Kidney (tissue), 22 donors: Measurements from ENCODE around the gene CCDC63. TPM values are rescaled to one million over a fixed set of nuclear protein-coding genes. Genes with fewer than 3 reads are reported as not detected.
A peak's percentile ranks its signal among the peaks of the same experiment; 100 is the strongest.

ENCODE experiments used
- DNase-seq, 5 donors: peaks; one replicate each; pipeline ENCODE4 v3.0.0-alpha.2; 2013 to 2020
- FAIRE-seq: peaks from 2 replicates; lab custom pipeline; 2012; peaks lifted over from hg19 to GRCh38; lab: Jason Lieb, UNC
- H3K27ac ChIP-seq, 2 donors: one replicate each; pipeline ENCODE4 v1.7.0; 2013; ENCODE audit warnings: low read depth in 2 of 2, low read length in 2 of 2, inconsistent platforms in 1 of 2
- H3K27me3 ChIP-seq: one replicate; pipeline ENCODE4 v1.7.1; 2013; ENCODE audit warnings: low read length, inconsistent platforms; ENCODE audit not compliant: control insufficient read depth, insufficient read depth
- H3K36me3 ChIP-seq, 3 donors: one replicate each; pipeline versions ENCODE4 v1.7.0 to v1.7.1; 2013; ENCODE audit warnings: low read length in 3 of 3, control low read depth in 1 of 3, inconsistent platforms in 1 of 3; ENCODE audit not compliant: insufficient read depth in 3 of 3, control insufficient read depth in 2 of 3
- H3K4me1 ChIP-seq, 3 donors: one replicate each; pipeline versions ENCODE4 v1.7.0 to v1.7.1; 2013; ENCODE audit warnings: low read length in 3 of 3, inconsistent platforms in 1 of 3, low read depth in 1 of 3; ENCODE audit not compliant: control insufficient read depth in 2 of 3, insufficient read depth in 2 of 3
- H3K4me3 ChIP-seq, 3 donors: one replicate each; pipeline versions ENCODE4 v1.7.0 to v1.8.1; 2013; ENCODE audit warnings: low read length in 3 of 3, control low read depth in 1 of 3, inconsistent platforms in 1 of 3
- H3K9ac ChIP-seq, 3 donors: one replicate each; pipeline versions ENCODE4 v1.7.0 to v1.7.1; 2013; ENCODE audit warnings: low read length in 3 of 3, control low read depth in 1 of 3, inconsistent platforms in 1 of 3
- H3K9me3 ChIP-seq, 3 donors: one replicate each; pipeline versions ENCODE4 v1.7.0 to v1.7.1; 2013; ENCODE audit warnings: low read length in 3 of 3, control low read depth in 1 of 3, inconsistent platforms in 1 of 3; ENCODE audit not compliant: control insufficient read depth in 2 of 3, insufficient read depth in 1 of 3
- CTCF ChIP-seq: IDR thresholded peaks from 3 replicates; pipeline ENCODE4 v1.5.1; 2012; ENCODE audit warnings: mild to moderate bottlenecking, moderate library complexity, borderline replicate concordance; ENCODE audit not compliant: insufficient read depth; ENCODE audit errors: extremely low read depth
- intact Hi-C: fragments of 100-400 bp; cut with DNase I; formaldehyde crosslinking; loops from one replicate; pipeline ENCODE4 v1.11.1; 2022
- long read RNA-seq, 10 donors: library from polyadenylated mRNA in 1 of 10; unstranded in 1 of 10; transcript quantifications; one replicate each; pipeline ENCODE4 v2.0.0 and lab custom pipeline, GENCODE V29; 2021 to 2026
- polyA plus RNA-seq: library from polyadenylated mRNA; stranded (reverse); fragments of 350-450 nt; fragmentation: Illumina TruSeq; extraction: RNeasy Lipid Tissue Mini Kit (QIAGEN cat#74804); gene quantifications from one replicate; pipeline ENCODE4 v1.2.3, GENCODE V29; 2014; ENCODE audit warnings: low read depth, low replicate concordance; ENCODE audit not compliant: insufficient read depth
- total RNA-seq: library from RNA; stranded (reverse); fragmentation: NEBNext Ultra II Directional; extraction: Animal tissue kit (Norgen Biotek cat#: 25700); gene quantifications from one replicate; pipeline ENCODE4 v1.2.1, GENCODE V29; 2021
- donor health status: control.
- donor health status: control.
- donor health status: control.
- donor health status: control.
- donor health status: control.
- donor health status: DM: yes; HTN: yes; CAD: no.
- donor health status: Normal renal cell carcinoma (clear cell type).

CCDC63 gene
- total RNA-seq (not detected), polyA plus RNA-seq (not detected)
- long read RNA-seq, donor 1, result 0 reads
- long read RNA-seq, donor 2, result 0 reads
- long read RNA-seq, donor 3, result 0 reads
- long read RNA-seq, donor 4, result 0 reads
- long read RNA-seq, donor 5, result 0 reads
- long read RNA-seq, donor 6, result 0 reads
- long read RNA-seq, donor 7, result 0 reads
- long read RNA-seq, donor 8, result 0 reads
- long read RNA-seq, donor 9, result 0 reads
- long read RNA-seq, donor 10, result 0 reads

GRCh38 chr12:110846615-110847566 is at the start of gene CCDC63:
Gene CCDC63 (plus strand): TSS chr12:110846987. CDS start chr12:110852955, 5,968 bp downstream.
- Histone ChIP-seq H3K36me3 (no peaks in the 10 kb centered on the region), H3K9ac (no peak within 1 kb of the TSS), H3K9me3 (no peaks in the 10 kb centered on the region), H3K4me3 (no peak within 1 kb of the TSS), H3K4me1 (no peaks in the 10 kb centered on the region), H3K27ac (no peak within 1 kb of the TSS), H3K27me3 (no peaks in the 10 kb centered on the region)
- intact Hi-C loops, result no loop called here
- peak; percentile 31 for TF ChIP-seq CTCF
- FAIRE-seq (no peak), DNase-seq (peak; percentile 75 to 88 (median 84))

- Histone ChIP-seq H3K36me3 (no peaks in the 10 kb centered on the region), H3K9ac (no peak overlapping the region), H3K27ac (no peak overlapping the region), H3K27me3 (no peaks in the 10 kb centered on the region), H3K4me3 (no peak overlapping the region), H3K4me1 (no peaks in the 10 kb centered on the region), H3K9me3 (peaks cover 0 to 12% (median 0%) of the 10 kb centered on the region in 3 donors)
- DNase-seq (no peak), FAIRE-seq (no peak)
- intact Hi-C loops, result no loop called here
- no peak for TF ChIP-seq CTCF
Observed at GRCh38 chr12:110798461-110798860, 48.3 kb upstream of the CCDC63 start.

- Histone ChIP-seq H3K4me1 (no peaks in the 10 kb centered on the region), H3K4me3 (no peak overlapping the region), H3K9me3 (peaks cover 0 to 19% (median 0%) of the 10 kb centered on the region in 3 donors), H3K36me3 (no peaks in the 10 kb centered on the region), H3K9ac (no peak overlapping the region), H3K27ac (no peak overlapping the region), H3K27me3 (no peaks in the 10 kb centered on the region)
- TF ChIP-seq CTCF, result no peak
- DNase-seq, result no peak
- no peak for FAIRE-seq
- intact Hi-C loops, result no loop called here
Observed at GRCh38 chr12:110802489-110802888, 44.3 kb upstream of the CCDC63 start.
